ENCODE measurements around the gene TTF1. TPM values are rescaled to one million over a fixed set of nuclear protein-coding genes. Genes with fewer than 3 reads are reported as not detected.

TTF1 gene
- total and polyA plus RNA-seq, 9 of the 15 experiments (the other 6 are each of a cell fraction or from before 2014, with no cell fraction given): 9.0 to 18.5 (median 15.8) TPM

GRCh38 chr9:132369421-132369820 is 37.2 kb downstream of the TTF1 start:
- Histone ChIP-seq H3K36me3 (ENCODE audit: control insufficient read depth, insufficient read depth, low read length) (no peaks in the 10 kb centered on the region), H3K9me1 (ENCODE audit: control insufficient read depth, insufficient read depth, low read length) (no peaks in the 10 kb centered on the region), H3K27me3 (ENCODE audit: control insufficient read depth in 2 of 2, insufficient read depth in 2 of 2, low read length in 2 of 2) (no peaks in the 10 kb centered on the region), H4K20me1 (replicated peaks; ENCODE audit: control insufficient read depth, insufficient read depth, low read length) (no peaks in the 10 kb centered on the region), H3K27ac (ENCODE audit: extremely low read depth, low read depth, low read length) (no peak overlapping the region), H3K4me3 (no peak overlapping the region), H3K79me2 (ENCODE audit: control insufficient read depth, insufficient read depth, low read length) (no peaks in the 10 kb centered on the region), H3K9ac (ENCODE audit: insufficient read depth in 1 of 2, low read depth in 2 of 2, low read length in 2 of 2) (no peak overlapping the region), H2AFZ (ENCODE audit: low read depth, low read length) (no peak overlapping the region), H3K9me3 (replicated peaks; ENCODE audit: control insufficient read depth, insufficient read depth, low read depth, low read length) (no peaks in the 10 kb centered on the region), H3K4me2 (ENCODE audit: insufficient read depth, low read length) (no peak overlapping the region), H3K4me1 (replicated peaks in 1 of 2; ENCODE audit: control insufficient read depth in 2 of 2, insufficient read depth in 2 of 2, low read length in 2 of 2) (no peaks in the 10 kb centered on the region; a peak in 2 of 5 replicates)
- WGBS (ENCODE audit: insufficient coverage, low coverage, missing lambda C conversion rate): 52% methylated on average over 4 of the region's 4 CpGs
- ATAC-seq: no peak
- TF ChIP-seq TFAM (CRISPR knock-in tag; conservative IDR thresholded peaks at IDR 0.05) (no peak), GATAD2B (IDR thresholded peaks at IDR 0.05; ENCODE audit: borderline replicate concordance) (no peak), MECOM (CRISPR knock-in tag; IDR thresholded peaks at IDR 0.05) (no peak), KDM4B (IDR thresholded peaks at IDR 0.05; ENCODE audit: borderline replicate concordance in 2 of 2, low read depth in 1 of 2) (no peak), POLR2B (IDR thresholded peaks at IDR 0.05; ENCODE audit: low read depth, partially characterized antibody) (no peak)
- DNase-seq (ENCODE audit: extremely low read depth in 1 of 4, low spot score in 3 of 4): no peak
- no TSS peak for BruUV-seq (replicated peaks)
- CTCF ChIA-PET (ENCODE audit: low intra/inter-chr PET ratio): no interaction called here
- FAIRE-seq: no peak
- intact Hi-C loops (cut with micrococcal nuclease): loop anchor here (10.0 kb wide), 1 partner anchor 1065 kb away; no protein-coding TSS in a partner anchor
- POLR2A ChIA-PET: no interaction called here
- in situ Hi-C loops (cut with MboI): no loop called here

GRCh38 chr9:132367613-132368313 is 38.9 kb downstream of the TTF1 start:
- H3K4me3 ChIP-seq: no peak overlapping the region
- no peak overlapping the region for H3K4me2 ChIP-seq (ENCODE audit: insufficient read depth, low read length)
- in situ Hi-C loops (cut with MboI): no loop called here
- H3K4me1 ChIP-seq (replicated peaks in 1 of 2; ENCODE audit: control insufficient read depth in 2 of 2, insufficient read depth in 2 of 2, low read length in 2 of 2): no peaks in the 10 kb centered on the region; a peak in 2 of 5 replicates
- no peak overlapping the region for H3K27ac ChIP-seq (ENCODE audit: extremely low read depth, low read depth, low read length)
- H3K9ac ChIP-seq (ENCODE audit: insufficient read depth in 1 of 2, low read depth in 2 of 2, low read length in 2 of 2): 0 out of 4 replicates have a peak overlapping the region, but pooled peaks of 1 of the 2 experiments have one; percentile 8
- BruUV-seq (replicated peaks): no TSS peak
- H2AFZ ChIP-seq (ENCODE audit: low read depth, low read length): peak overlapping the region; percentile 76
- FAIRE-seq: peak; percentile 37
- H4K20me1 ChIP-seq (replicated peaks; ENCODE audit: control insufficient read depth, insufficient read depth, low read length): no peaks in the 10 kb centered on the region
- intact Hi-C loops (cut with micrococcal nuclease): loop anchor here (10.0 kb wide), 1 partner anchor 1063 kb away; no protein-coding TSS in a partner anchor
- ChIA-PET CTCF (ENCODE audit: low intra/inter-chr PET ratio) (no interaction called here), POLR2A (interaction anchor here (0.9 kb wide), 1 partner anchor 10 kb away, joined by 3 read pairs; no protein-coding TSS in a partner anchor)
- no peaks in the 10 kb centered on the region for H3K36me3 ChIP-seq (ENCODE audit: control insufficient read depth, insufficient read depth, low read length)
- no peaks in the 10 kb centered on the region for H3K9me1 ChIP-seq (ENCODE audit: control insufficient read depth, insufficient read depth, low read length)
- 33% methylated on average over 12 of the region's 13 CpGs for WGBS (ENCODE audit: insufficient coverage, low coverage, missing lambda C conversion rate)
- H3K9me3 ChIP-seq (replicated peaks; ENCODE audit: control insufficient read depth, insufficient read depth, low read depth, low read length): no peaks in the 10 kb centered on the region
- no peaks in the 10 kb centered on the region for H3K79me2 ChIP-seq (ENCODE audit: control insufficient read depth, insufficient read depth, low read length)
- peak; percentile 47 for ATAC-seq
- no peaks in the 10 kb centered on the region for H3K27me3 ChIP-seq (ENCODE audit: control insufficient read depth in 2 of 2, insufficient read depth in 2 of 2, low read length in 2 of 2)
- no peak for DNase-seq (ENCODE audit: extremely low read depth in 1 of 4, low spot score in 3 of 4)
- TF ChIP-seq NBN (IDR thresholded peaks at IDR 0.05; ENCODE audit: low read depth): no peak
- TF ChIP-seq SMC3 (conservative IDR thresholded peaks at IDR 0.05; ENCODE audit: insufficient read depth, low read depth, low read length): no peak
- no peak for TF ChIP-seq HSF4 (CRISPR knock-in tag; IDR thresholded peaks at IDR 0.05; ENCODE audit: borderline replicate concordance)
- no peak for TF ChIP-seq ZNF79 (CRISPR knock-in tag; IDR thresholded peaks at IDR 0.05; ENCODE audit: low read depth)
- TF ChIP-seq SUPT5H (IDR thresholded peaks at IDR 0.05): no peak
- no peak for TF ChIP-seq SOX6 (IDR thresholded peaks at IDR 0.05)
- no peak for TF ChIP-seq ZNF395 (CRISPR knock-in tag; IDR thresholded peaks at IDR 0.05)
- no peak for TF ChIP-seq E2F4 (CRISPR knock-in tag; IDR thresholded peaks at IDR 0.05; ENCODE audit: low read depth)
- no peak for TF ChIP-seq HDAC1 (IDR thresholded peaks at IDR 0.05)

All from K562 (cell line).